Liver (tissue), 3 donors: ENCODE measurements around the gene SIK2.

Experiments
- EGR1 ChIP-seq, 2 donors: IDR thresholded peaks; 2 replicates each; pipeline ENCODE4 v1.6.1; 2016 to 2018; ENCODE audit warnings: antibody characterized with exemption in 2 of 2, low read depth in 2 of 2
- GABPA ChIP-seq, 2 donors: IDR thresholded peaks in 1 of 2; conservative IDR thresholded peaks in 1 of 2; 2 replicates each; pipeline ENCODE4 v1.6.1; 2016; ENCODE audit warnings: antibody characterized with exemption in 2 of 2, mild to moderate bottlenecking in 1 of 2, moderate library complexity in 1 of 2
- JUND ChIP-seq, 2 donors: IDR thresholded peaks; 2 replicates each; pipeline ENCODE4 v1.6.1; 2016; ENCODE audit warnings: antibody characterized with exemption in 2 of 2
- RAD21 ChIP-seq, 2 donors: IDR thresholded peaks; 2 replicates each; pipeline ENCODE4 v1.6.1; 2016; ENCODE audit warnings: antibody characterized with exemption in 2 of 2, mild to moderate bottlenecking in 2 of 2
- TAF1 ChIP-seq: conservative IDR thresholded peaks from 2 replicates; pipeline ENCODE4 v1.6.1; 2016; ENCODE audit warnings: antibody characterized with exemption, mild to moderate bottlenecking
- YY1 ChIP-seq: IDR thresholded peaks from 2 replicates; pipeline ENCODE4 v1.6.1; 2016; ENCODE audit warnings: antibody characterized with exemption, mild to moderate bottlenecking
- TF ChIP-seq, protein P1 (sequence below): fragments of 150-350 bp; IDR thresholded peaks from 2 replicates; pipeline ENCODE4 v1.5.1; 2017; ENCODE audit warnings: improper control_type of control experiment, low read depth, low read length; ENCODE audit not compliant: missing input control
- TF ChIP-seq, protein P2 (sequence below): IDR thresholded peaks from 2 replicates; pipeline ENCODE4 v1.6.1; 2016; ENCODE audit warnings: antibody characterized with exemption
- TF ChIP-seq, protein P3 (sequence below): IDR thresholded peaks from 2 replicates; pipeline ENCODE4 v1.6.1; 2016; ENCODE audit warnings: antibody characterized with exemption, mild to moderate bottlenecking
- TF ChIP-seq, protein P4 (sequence below): IDR thresholded peaks from 2 replicates; pipeline ENCODE4 v1.6.1; 2016; ENCODE audit warnings: antibody characterized with exemption
- donor health status: healthy.
- donor health status: healthy.

DNA sequence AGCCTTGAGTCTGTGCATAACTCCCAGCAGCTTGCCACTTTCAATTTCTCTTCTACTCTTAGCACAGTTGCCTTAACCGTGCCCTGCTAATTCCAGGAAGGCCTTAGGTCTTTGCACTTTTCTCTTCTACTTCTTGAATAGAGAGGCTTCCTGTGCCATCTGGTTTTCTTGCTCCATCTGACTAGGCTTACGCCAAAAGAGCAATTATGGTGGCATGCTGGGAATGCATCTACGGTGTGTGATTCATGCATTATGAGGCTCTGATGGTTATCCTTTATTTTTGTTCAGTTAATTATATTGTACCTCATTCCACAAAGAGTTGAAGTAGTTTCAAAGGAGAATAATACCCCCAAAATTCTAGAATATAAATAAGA lies 29.4 kb downstream of the SIK2 start:
- TF ChIP-seq, protein P1, sequence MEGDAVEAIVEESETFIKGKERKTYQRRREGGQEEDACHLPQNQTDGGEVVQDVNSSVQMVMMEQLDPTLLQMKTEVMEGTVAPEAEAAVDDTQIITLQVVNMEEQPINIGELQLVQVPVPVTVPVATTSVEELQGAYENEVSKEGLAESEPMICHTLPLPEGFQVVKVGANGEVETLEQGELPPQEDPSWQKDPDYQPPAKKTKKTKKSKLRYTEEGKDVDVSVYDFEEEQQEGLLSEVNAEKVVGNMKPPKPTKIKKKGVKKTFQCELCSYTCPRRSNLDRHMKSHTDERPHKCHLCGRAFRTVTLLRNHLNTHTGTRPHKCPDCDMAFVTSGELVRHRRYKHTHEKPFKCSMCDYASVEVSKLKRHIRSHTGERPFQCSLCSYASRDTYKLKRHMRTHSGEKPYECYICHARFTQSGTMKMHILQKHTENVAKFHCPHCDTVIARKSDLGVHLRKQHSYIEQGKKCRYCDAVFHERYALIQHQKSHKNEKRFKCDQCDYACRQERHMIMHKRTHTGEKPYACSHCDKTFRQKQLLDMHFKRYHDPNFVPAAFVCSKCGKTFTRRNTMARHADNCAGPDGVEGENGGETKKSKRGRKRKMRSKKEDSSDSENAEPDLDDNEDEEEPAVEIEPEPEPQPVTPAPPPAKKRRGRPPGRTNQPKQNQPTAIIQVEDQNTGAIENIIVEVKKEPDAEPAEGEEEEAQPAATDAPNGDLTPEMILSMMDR: no peak
- TF ChIP-seq JUND (IDR thresholded peaks at IDR 0.05): no peak
- TF ChIP-seq, protein P2, sequence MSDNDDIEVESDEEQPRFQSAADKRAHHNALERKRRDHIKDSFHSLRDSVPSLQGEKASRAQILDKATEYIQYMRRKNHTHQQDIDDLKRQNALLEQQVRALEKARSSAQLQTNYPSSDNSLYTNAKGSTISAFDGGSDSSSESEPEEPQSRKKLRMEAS: no peak
- TF ChIP-seq RAD21 (IDR thresholded peaks at IDR 0.05): no peak
- no peak for TF ChIP-seq GABPA (IDR thresholded peaks at IDR 0.05 in 1 of 2, conservative IDR thresholded peaks at IDR 0.05 in 1 of 2)
- TF ChIP-seq YY1: no peak
- TF ChIP-seq TAF1: no peak
- no peak for TF ChIP-seq EGR1 (IDR thresholded peaks at IDR 0.05; ENCODE audit: low read depth in 2 of 2)
- TF ChIP-seq, protein P3, sequence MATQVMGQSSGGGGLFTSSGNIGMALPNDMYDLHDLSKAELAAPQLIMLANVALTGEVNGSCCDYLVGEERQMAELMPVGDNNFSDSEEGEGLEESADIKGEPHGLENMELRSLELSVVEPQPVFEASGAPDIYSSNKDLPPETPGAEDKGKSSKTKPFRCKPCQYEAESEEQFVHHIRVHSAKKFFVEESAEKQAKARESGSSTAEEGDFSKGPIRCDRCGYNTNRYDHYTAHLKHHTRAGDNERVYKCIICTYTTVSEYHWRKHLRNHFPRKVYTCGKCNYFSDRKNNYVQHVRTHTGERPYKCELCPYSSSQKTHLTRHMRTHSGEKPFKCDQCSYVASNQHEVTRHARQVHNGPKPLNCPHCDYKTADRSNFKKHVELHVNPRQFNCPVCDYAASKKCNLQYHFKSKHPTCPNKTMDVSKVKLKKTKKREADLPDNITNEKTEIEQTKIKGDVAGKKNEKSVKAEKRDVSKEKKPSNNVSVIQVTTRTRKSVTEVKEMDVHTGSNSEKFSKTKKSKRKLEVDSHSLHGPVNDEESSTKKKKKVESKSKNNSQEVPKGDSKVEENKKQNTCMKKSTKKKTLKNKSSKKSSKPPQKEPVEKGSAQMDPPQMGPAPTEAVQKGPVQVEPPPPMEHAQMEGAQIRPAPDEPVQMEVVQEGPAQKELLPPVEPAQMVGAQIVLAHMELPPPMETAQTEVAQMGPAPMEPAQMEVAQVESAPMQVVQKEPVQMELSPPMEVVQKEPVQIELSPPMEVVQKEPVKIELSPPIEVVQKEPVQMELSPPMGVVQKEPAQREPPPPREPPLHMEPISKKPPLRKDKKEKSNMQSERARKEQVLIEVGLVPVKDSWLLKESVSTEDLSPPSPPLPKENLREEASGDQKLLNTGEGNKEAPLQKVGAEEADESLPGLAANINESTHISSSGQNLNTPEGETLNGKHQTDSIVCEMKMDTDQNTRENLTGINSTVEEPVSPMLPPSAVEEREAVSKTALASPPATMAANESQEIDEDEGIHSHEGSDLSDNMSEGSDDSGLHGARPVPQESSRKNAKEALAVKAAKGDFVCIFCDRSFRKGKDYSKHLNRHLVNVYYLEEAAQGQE: no peak
- TF ChIP-seq, protein P4, sequence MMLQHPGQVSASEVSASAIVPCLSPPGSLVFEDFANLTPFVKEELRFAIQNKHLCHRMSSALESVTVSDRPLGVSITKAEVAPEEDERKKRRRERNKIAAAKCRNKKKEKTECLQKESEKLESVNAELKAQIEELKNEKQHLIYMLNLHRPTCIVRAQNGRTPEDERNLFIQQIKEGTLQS: no peak
